Measurements from ENCODE around the gene NUP188.
A peak's percentile ranks its signal among the peaks of the same experiment; 100 is the strongest.

NUP188 gene

DNA sequence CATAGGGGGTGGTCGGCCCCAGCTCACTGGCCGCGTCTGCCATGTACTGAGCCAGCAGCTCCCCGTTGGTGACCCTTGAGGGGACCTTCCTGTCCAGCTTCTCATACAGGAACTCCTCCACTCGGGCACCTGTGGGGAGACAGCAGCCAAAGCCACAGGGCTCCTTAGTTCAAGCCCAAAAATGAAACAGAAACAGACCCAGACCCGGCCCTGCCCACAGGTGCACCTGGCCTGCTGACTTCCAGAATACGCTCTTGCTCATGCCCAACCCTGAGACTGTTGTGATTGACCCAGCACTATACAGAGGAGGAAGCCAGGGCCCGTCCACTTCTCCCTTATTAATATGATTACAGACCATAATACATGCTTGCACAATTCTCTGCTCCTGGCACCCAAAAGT lies 73.6 kb downstream of the NUP188 start:
- no peak overlapping the region for H4K91ac ChIP-seq (ENCODE audit: low read depth, low read length)
- no peaks in the 10 kb centered on the region for H3K9me3 ChIP-seq (ENCODE audit: insufficient read depth, low read depth, low read length)
- peaks cover 2 to 5% of the 10 kb centered on the region in 2 experiments for H3K36me3 ChIP-seq (ENCODE audit: control insufficient read depth in 1 of 2, insufficient read depth in 2 of 2, low read length in 2 of 2)
- H3K79me1 ChIP-seq (ENCODE audit: low read length), result peaks cover 10% of the 10 kb centered on the region
- H3K9ac ChIP-seq (ENCODE audit: low read length), result no peak overlapping the region
- H3K18ac ChIP-seq (ENCODE audit: low read length), result no peak overlapping the region
- WGBS (ENCODE audit: extremely low coverage, insufficient coverage, insufficient read length), result no CpG with 5 or more reads among the region's 8 CpGs
- no peak overlapping the region for H2AK5ac ChIP-seq (ENCODE audit: low read length)
- H2AFZ ChIP-seq (ENCODE audit: insufficient read depth, low read length, poor library complexity), result no peak overlapping the region
- H3K4ac ChIP-seq (ENCODE audit: low read depth, low read length), result no peak overlapping the region
- H3K4me2 ChIP-seq (ENCODE audit: low read length), result no peak overlapping the region
- H3K27ac ChIP-seq (ENCODE audit: low read depth, low read length), result no peak overlapping the region
- no peak overlapping the region for H4K8ac ChIP-seq (ENCODE audit: low read depth, low read length)
- DNase-seq, result no peak
- no peaks in the 10 kb centered on the region for H3K27me3 ChIP-seq (ENCODE audit: insufficient read depth, low read length)
- H3K79me2 ChIP-seq (ENCODE audit: control insufficient read depth, insufficient read depth, low read length, poor library complexity), result peaks cover 5% of the 10 kb centered on the region
- no peak overlapping the region for H3K4me3 ChIP-seq (ENCODE audit: low read depth, low read length)
- no peak overlapping the region for H2BK12ac ChIP-seq (ENCODE audit: low read length)
- peaks cover 20 to 25% of the 10 kb centered on the region in 2 experiments for H3K4me1 ChIP-seq (ENCODE audit: control insufficient read depth in 1 of 2, insufficient read depth in 2 of 2, low read length in 2 of 2)
- no peak overlapping the region for H3K23ac ChIP-seq (ENCODE audit: low read length)
- no peak overlapping the region for H4K12ac ChIP-seq (ENCODE audit: low read depth, low read length)
- no peak overlapping the region for H2BK120ac ChIP-seq (ENCODE audit: insufficient read depth, low read length, poor library complexity)
- H2BK5ac ChIP-seq (ENCODE audit: low read depth, low read length, poor library complexity), result no peak overlapping the region
- H3K14ac ChIP-seq (ENCODE audit: low read length), result no peak overlapping the region

DNA sequence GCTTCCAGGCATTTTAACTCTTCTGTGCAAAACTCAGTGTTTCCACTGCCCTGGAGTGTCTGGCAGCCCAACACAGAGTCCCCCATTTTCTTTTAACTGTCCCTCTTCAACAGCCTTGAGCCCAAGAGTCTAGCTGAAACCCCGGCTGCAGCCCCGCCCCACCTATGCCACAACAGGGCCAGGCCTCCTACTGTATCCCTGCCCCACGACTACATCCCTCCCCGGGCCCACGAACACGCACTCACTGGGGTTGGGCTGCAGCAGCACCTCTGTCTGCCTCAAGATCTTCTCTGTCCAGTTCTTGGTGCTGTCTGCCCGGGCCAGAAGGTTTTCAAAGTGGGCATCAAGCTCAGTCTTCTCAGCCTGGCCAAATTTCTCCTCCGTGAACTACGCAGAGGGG lies 74.5 kb downstream of the NUP188 start:
- H4K91ac ChIP-seq (ENCODE audit: low read depth, low read length), result peak overlapping the region; percentile 39
- no CpG with 5 or more reads among the region's 9 CpGs for WGBS (ENCODE audit: extremely low coverage, insufficient coverage, insufficient read length)
- H3K27ac ChIP-seq (ENCODE audit: low read depth, low read length), result no peak overlapping the region
- H3K4me1 ChIP-seq (ENCODE audit: control insufficient read depth in 1 of 2, insufficient read depth in 2 of 2, low read length in 2 of 2), result peaks cover 27 to 33% of the 10 kb centered on the region in 2 experiments
- H2AFZ ChIP-seq (ENCODE audit: insufficient read depth, low read length, poor library complexity), result no peak overlapping the region
- H3K9ac ChIP-seq (ENCODE audit: low read length), result no peak overlapping the region
- H3K36me3 ChIP-seq (ENCODE audit: control insufficient read depth in 1 of 2, insufficient read depth in 2 of 2, low read length in 2 of 2), result peaks cover 2 to 5% of the 10 kb centered on the region in 2 experiments
- no peak overlapping the region for H4K12ac ChIP-seq (ENCODE audit: low read depth, low read length)
- H3K23ac ChIP-seq (ENCODE audit: low read length), result no peak overlapping the region
- H2BK120ac ChIP-seq (ENCODE audit: insufficient read depth, low read length, poor library complexity), result no peak overlapping the region
- H2BK12ac ChIP-seq (ENCODE audit: low read length), result no peak overlapping the region
- no peak overlapping the region for H2BK5ac ChIP-seq (ENCODE audit: low read depth, low read length, poor library complexity)
- H3K9me3 ChIP-seq (ENCODE audit: insufficient read depth, low read depth, low read length), result no peaks in the 10 kb centered on the region
- H3K79me1 ChIP-seq (ENCODE audit: low read length), result peaks cover 15% of the 10 kb centered on the region
- peak overlapping the region; percentile 13 for H2AK5ac ChIP-seq (ENCODE audit: low read length)
- no peak for DNase-seq
- H3K4me2 ChIP-seq (ENCODE audit: low read length), result no peak overlapping the region
- H4K8ac ChIP-seq (ENCODE audit: low read depth, low read length), result no peak overlapping the region
- peaks cover 7% of the 10 kb centered on the region for H3K79me2 ChIP-seq (ENCODE audit: control insufficient read depth, insufficient read depth, low read length, poor library complexity)
- H3K18ac ChIP-seq (ENCODE audit: low read length), result peak overlapping the region; percentile 57
- no peaks in the 10 kb centered on the region for H3K27me3 ChIP-seq (ENCODE audit: insufficient read depth, low read length)
- no peak overlapping the region for H3K4ac ChIP-seq (ENCODE audit: low read depth, low read length)
- peak overlapping the region; percentile 20 for H3K14ac ChIP-seq (ENCODE audit: low read length)
- H3K4me3 ChIP-seq (ENCODE audit: low read depth, low read length), result no peak overlapping the region

GRCh38 chr9:129023036-129023907 lies 75.8 kb downstream of the NUP188 start:
- peak overlapping the region; percentile 4 for H3K18ac ChIP-seq (ENCODE audit: low read length)
- peak overlapping the region; percentile 0 for H2BK12ac ChIP-seq (ENCODE audit: low read length)
- peak overlapping the region; percentile 23 for H4K91ac ChIP-seq (ENCODE audit: low read depth, low read length)
- peak overlapping the region; percentile 8 for H3K27ac ChIP-seq (ENCODE audit: low read depth, low read length)
- no CpG with 5 or more reads among the region's 16 CpGs for WGBS (ENCODE audit: extremely low coverage, insufficient coverage, insufficient read length)
- no peak overlapping the region for H2BK120ac ChIP-seq (ENCODE audit: insufficient read depth, low read length, poor library complexity)
- H3K36me3 ChIP-seq (ENCODE audit: control insufficient read depth in 1 of 2, insufficient read depth in 2 of 2, low read length in 2 of 2), result peaks cover 2 to 5% of the 10 kb centered on the region in 2 experiments
- H2AFZ ChIP-seq (ENCODE audit: insufficient read depth, low read length, poor library complexity), result no peak overlapping the region
- H3K9ac ChIP-seq (ENCODE audit: low read length), result no peak overlapping the region
- H2BK5ac ChIP-seq (ENCODE audit: low read depth, low read length, poor library complexity), result no peak overlapping the region
- H2AK5ac ChIP-seq (ENCODE audit: low read length), result peak overlapping the region; percentile 1
- DNase-seq, result peak; percentile 93 to 94
- no peaks in the 10 kb centered on the region for H3K27me3 ChIP-seq (ENCODE audit: insufficient read depth, low read length)
- peaks cover 32 to 40% of the 10 kb centered on the region in 2 experiments for H3K4me1 ChIP-seq (ENCODE audit: control insufficient read depth in 1 of 2, insufficient read depth in 2 of 2, low read length in 2 of 2)
- H4K12ac ChIP-seq (ENCODE audit: low read depth, low read length), result no peak overlapping the region
- H3K14ac ChIP-seq (ENCODE audit: low read length), result peak overlapping the region; percentile 36
- peak overlapping the region; percentile 33 for H3K4ac ChIP-seq (ENCODE audit: low read depth, low read length)
- peaks cover 11% of the 10 kb centered on the region for H3K79me2 ChIP-seq (ENCODE audit: control insufficient read depth, insufficient read depth, low read length, poor library complexity)
- H3K9me3 ChIP-seq (ENCODE audit: insufficient read depth, low read depth, low read length), result no peaks in the 10 kb centered on the region
- peaks cover 24% of the 10 kb centered on the region for H3K79me1 ChIP-seq (ENCODE audit: low read length)
- H4K8ac ChIP-seq (ENCODE audit: low read depth, low read length), result no peak overlapping the region
- H3K23ac ChIP-seq (ENCODE audit: low read length), result no peak overlapping the region
- H3K4me3 ChIP-seq (ENCODE audit: low read depth, low read length), result no peak overlapping the region
- H3K4me2 ChIP-seq (ENCODE audit: low read length), result no peak overlapping the region

GRCh38 chr9:129023908-129024233 lies 76.4 kb downstream of the NUP188 start:
- H4K91ac ChIP-seq (ENCODE audit: low read depth, low read length), result peak overlapping the region; percentile 23

More at GRCh38 chr9:129023908-129024233, 76.4 kb downstream of the NUP188 start:
- H4K8ac ChIP-seq (ENCODE audit: low read depth, low read length), result no peak overlapping the region
- H3K4me1 ChIP-seq (ENCODE audit: control insufficient read depth in 1 of 2, insufficient read depth in 2 of 2, low read length in 2 of 2), result peaks cover 32 to 40% of the 10 kb centered on the region in 2 experiments
- H3K79me2 ChIP-seq (ENCODE audit: control insufficient read depth, insufficient read depth, low read length, poor library complexity), result peaks cover 11% of the 10 kb centered on the region
- WGBS (ENCODE audit: extremely low coverage, insufficient coverage, insufficient read length), result no CpG with 5 or more reads among the region's 4 CpGs
- no peak overlapping the region for H3K4me2 ChIP-seq (ENCODE audit: low read length)
- no peak overlapping the region for H2BK120ac ChIP-seq (ENCODE audit: insufficient read depth, low read length, poor library complexity)
- no peak overlapping the region for H3K4ac ChIP-seq (ENCODE audit: low read depth, low read length)
- H3K9ac ChIP-seq (ENCODE audit: low read length), result no peak overlapping the region
- peaks cover 24% of the 10 kb centered on the region for H3K79me1 ChIP-seq (ENCODE audit: low read length)
- no peak overlapping the region for H2BK12ac ChIP-seq (ENCODE audit: low read length)
- peak overlapping the region; percentile 25 for H2BK5ac ChIP-seq (ENCODE audit: low read depth, low read length, poor library complexity)
- H2AFZ ChIP-seq (ENCODE audit: insufficient read depth, low read length, poor library complexity), result no peak overlapping the region
- peak overlapping the region; percentile 21 for H3K14ac ChIP-seq (ENCODE audit: low read length)
- no peaks in the 10 kb centered on the region for H3K27me3 ChIP-seq (ENCODE audit: insufficient read depth, low read length)
- peak overlapping the region; percentile 8 for H3K27ac ChIP-seq (ENCODE audit: low read depth, low read length)
- H3K23ac ChIP-seq (ENCODE audit: low read length), result no peak overlapping the region
- H3K4me3 ChIP-seq (ENCODE audit: low read depth, low read length), result no peak overlapping the region
- peak overlapping the region; percentile 4 for H3K18ac ChIP-seq (ENCODE audit: low read length)
- peak; percentile 21 to 52 for DNase-seq
- peaks cover 2 to 5% of the 10 kb centered on the region in 2 experiments for H3K36me3 ChIP-seq (ENCODE audit: control insufficient read depth in 1 of 2, insufficient read depth in 2 of 2, low read length in 2 of 2)
- H3K9me3 ChIP-seq (ENCODE audit: insufficient read depth, low read depth, low read length), result no peaks in the 10 kb centered on the region
- H2AK5ac ChIP-seq (ENCODE audit: low read length), result no peak overlapping the region
- no peak overlapping the region for H4K12ac ChIP-seq (ENCODE audit: low read depth, low read length)
